Aorta (tissue), 5 donors: ENCODE data around the gene COL4A2. TPM values are rescaled to one million over a fixed set of nuclear protein-coding genes. Genes with fewer than 3 reads are reported as not detected.
A peak's percentile ranks its signal among the peaks of the same experiment; 100 is the strongest.
"Not testable (repeated sequence)": the region's sequence is repeated elsewhere in the genome, so short reads cannot be mapped to it uniquely, and the experiment has no call there.

ENCODE experiments used
- ATAC-seq: fragments of 200-7000 bp; cut with Tn5 transposase; one replicate; pipeline ENCODE4 v1.9.1; 2022; ENCODE audit warnings: moderate library complexity; ENCODE audit not compliant: low FRiP score
- DNase-seq, 2 donors: peaks; one replicate each; pipeline ENCODE4 v3.0.0-alpha.2; 2020
- H3K27ac ChIP-seq, 2 donors: one replicate each; pipeline ENCODE4 v1.5.1; 2013; ENCODE audit warnings: low read length in 2 of 2, mild to moderate bottlenecking in 2 of 2, moderate library complexity in 2 of 2, control low read depth in 1 of 2, inconsistent platforms in 1 of 2, low read depth in 1 of 2
- H3K27me3 ChIP-seq, 2 donors: one replicate each; pipeline ENCODE4 v1.6.1; 2013; ENCODE audit warnings: control low read depth in 1 of 2, low read length in 1 of 2, mild to moderate bottlenecking in 1 of 2, moderate library complexity in 1 of 2; ENCODE audit not compliant: insufficient read depth in 2 of 2, control insufficient read depth in 1 of 2
- H3K36me3 ChIP-seq, 2 donors: one replicate each; pipeline ENCODE4 v1.6.1; 2013; ENCODE audit warnings: control low read depth in 1 of 2, low read length in 1 of 2, mild to moderate bottlenecking in 1 of 2; ENCODE audit not compliant: insufficient read depth in 2 of 2, control insufficient read depth in 1 of 2
- H3K4me1 ChIP-seq, 2 donors: one replicate each; pipeline ENCODE4 v1.6.1; 2013; ENCODE audit warnings: low read length in 2 of 2, control low read depth in 1 of 2, mild to moderate bottlenecking in 1 of 2, moderate library complexity in 1 of 2; ENCODE audit not compliant: insufficient read depth in 2 of 2, control insufficient read depth in 1 of 2
- H3K4me3 ChIP-seq, 2 donors: one replicate each; pipeline ENCODE4 v1.5.1; 2013; ENCODE audit warnings: low read length in 2 of 2, control low read depth in 1 of 2, mild to moderate bottlenecking in 1 of 2
- H3K9me3 ChIP-seq: one replicate; pipeline ENCODE4 v1.6.1; 2013; ENCODE audit warnings: mild to moderate bottlenecking, low read length; ENCODE audit not compliant: control insufficient read depth
- WGBS, 2 donors: extraction: QIAGEN DNeasy Blood & Tissue Kit; methylation state at CpG; one replicate each; pipeline ENCODE4 v1.1.7; 2013; 5-methylcytosine and 5-hydroxymethylcytosine counted together
- intact Hi-C, 2 donors: fragments of 100-400 bp; cut with DNase I; formaldehyde crosslinking; loops; one replicate each; pipeline versions ENCODE4 v1.14.2 to v1.15.0; 2022
- polyA plus RNA-seq, 2 donors: library from polyadenylated mRNA; stranded (reverse); fragments of 200-250 nt; gene quantifications; one replicate each; pipeline ENCODE4 v1.2.3, GENCODE V29; 2013
- total RNA-seq, 2 donors: library from RNA; stranded (reverse); fragmentation: NEBNext Ultra II Directional; extraction: Animal tissue kit (Norgen Biotek cat#: 25700); gene quantifications; one replicate each; pipeline ENCODE4 v1.2.1, GENCODE V29; 2021
- donor health status: healthy with polysubstance abuse.
- donor health status: Bipolar disorder and iron deficiency.
- donor health status: DM: no; HTN: no; CAD: no.
- donor health status: DM: no; HTN: no; CAD: no.
- donor health status: DM: yes; HTN: yes; CAD: no.

The COL4A2 gene
- total and polyA plus RNA-seq, 4 donors, result 117 to 1,110 (median 681) TPM

GRCh38 chr13:110531671-110532083 is 224.6 kb downstream of the COL4A2 start:
- H3K27ac ChIP-seq, result no peak overlapping the region

DNA sequence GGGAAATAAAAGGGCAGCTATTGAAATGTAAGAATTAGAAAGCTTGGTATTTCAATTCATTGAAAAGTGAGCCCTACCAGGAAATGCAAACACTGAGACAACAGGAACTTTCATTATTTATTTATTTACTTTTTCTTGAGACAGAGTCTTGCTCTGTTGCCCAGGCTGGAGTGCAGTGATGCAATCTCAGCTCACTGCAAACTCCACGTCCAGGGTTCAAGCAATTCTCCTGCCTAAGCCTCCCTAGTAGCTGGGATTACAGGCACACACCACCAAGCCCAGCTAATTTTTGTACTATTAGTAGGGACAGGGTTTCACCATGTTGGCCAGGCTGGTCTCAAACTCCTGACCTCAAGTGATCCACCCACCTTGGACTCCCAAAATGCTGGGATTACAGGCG is 225.2 kb downstream of the COL4A2 start:
- ATAC-seq, H3K27me3 ChIP-seq, H3K36me3 ChIP-seq, H3K9me3 ChIP-seq, H3K4me3 ChIP-seq, H3K4me1 ChIP-seq, H3K27ac ChIP-seq, intact Hi-C loops, DNase-seq: not testable (repeated sequence)
- 77 to 80% methylated on average over 2 of the region's 2 CpGs for WGBS, 2 donors

More at GRCh38 chr13:110531671-110532083, 224.6 kb downstream of the COL4A2 start:
- DNase-seq (no peak), ATAC-seq (no peak)
- Histone ChIP-seq H3K4me3 (no peak overlapping the region), H3K27me3 (no peaks in the 10 kb centered on the region), H3K4me1 (no peaks in the 10 kb centered on the region), H3K9me3 (no peaks in the 10 kb centered on the region), H3K36me3 (no peaks in the 10 kb centered on the region)
- 88 to 90% methylated on average over 9 of the region's 9 CpGs for WGBS, 2 donors
- intact Hi-C loops, result no loop called here

DNA sequence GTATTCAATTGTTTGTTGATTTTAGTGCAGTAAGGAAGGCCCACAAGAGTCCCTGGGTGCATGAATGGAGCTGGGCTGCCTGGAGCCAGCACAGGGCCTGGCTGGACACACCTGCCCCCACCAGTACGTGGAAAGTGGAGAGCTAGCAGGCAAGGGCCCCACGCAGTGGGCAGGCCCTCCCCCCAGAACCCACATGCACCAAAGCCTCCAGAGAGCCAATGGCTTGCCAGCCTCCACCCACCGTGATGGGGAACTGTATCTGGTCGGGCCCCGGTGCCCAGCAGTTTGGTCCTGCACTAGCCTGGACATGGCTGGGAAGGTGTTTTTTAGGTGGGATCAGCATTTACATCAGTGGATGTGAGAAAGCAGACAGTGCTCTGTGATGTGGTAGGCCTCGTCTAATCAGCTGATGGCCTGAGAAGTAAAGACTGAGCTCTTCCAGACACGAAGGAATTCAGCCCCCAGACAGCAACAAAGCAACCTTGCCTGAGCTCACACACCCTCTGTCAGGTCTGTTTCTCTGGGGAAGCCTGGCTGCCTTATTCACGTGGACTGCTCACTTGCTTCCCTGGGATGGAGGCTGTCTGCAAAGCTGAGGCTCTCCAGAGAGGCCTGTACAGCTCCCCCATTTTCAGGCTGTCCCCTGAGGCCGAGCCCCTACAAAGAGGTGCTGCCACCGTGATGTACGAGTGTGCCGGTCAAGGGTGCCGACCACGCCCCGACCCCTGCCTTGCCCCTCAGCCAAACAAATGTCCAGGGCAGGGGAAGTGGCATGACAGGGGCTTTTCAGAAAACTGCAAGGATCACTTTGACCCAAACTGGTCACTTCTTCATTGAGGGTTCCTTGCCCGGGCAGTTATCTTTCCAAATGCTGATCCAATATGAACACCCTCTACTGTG is 226.9 kb downstream of the COL4A2 start:
- DNase-seq, result peak in 1 of 2 donors; percentile 46
- Histone ChIP-seq H3K4me1 (no peaks in the 10 kb centered on the region), H3K4me3 (no peak overlapping the region), H3K27ac (no peak overlapping the region), H3K9me3 (no peaks in the 10 kb centered on the region), H3K36me3 (no peaks in the 10 kb centered on the region), H3K27me3 (no peaks in the 10 kb centered on the region)
- intact Hi-C loops, result no loop called here
- WGBS, 2 donors, result 84 to 87% methylated on average over 16 of the region's 16 CpGs
- no peak for ATAC-seq

GRCh38 chr13:110535526-110535925 is 228.4 kb downstream of the COL4A2 start:
- Histone ChIP-seq H3K4me1 (no peaks in the 10 kb centered on the region), H3K27me3 (no peaks in the 10 kb centered on the region), H3K9me3 (no peaks in the 10 kb centered on the region), H3K4me3 (no peak overlapping the region), H3K36me3 (no peaks in the 10 kb centered on the region), H3K27ac (no peak overlapping the region)
- intact Hi-C loops, result no loop called here
- 85 to 87% methylated on average over 11 of the region's 11 CpGs for WGBS, 2 donors
- ATAC-seq (no peak), DNase-seq (no peak)

- intact Hi-C loops, result no loop called here
- Histone ChIP-seq H3K4me3 (no peak overlapping the region), H3K4me1 (no peaks in the 10 kb centered on the region), H3K36me3 (no peaks in the 10 kb centered on the region), H3K9me3 (no peaks in the 10 kb centered on the region), H3K27me3 (no peaks in the 10 kb centered on the region), H3K27ac (no peak overlapping the region)
- 88 to 91% methylated on average over 18 of the region's 18 CpGs for WGBS, 2 donors
- peak in 1 of 2 donors; percentile 89 for DNase-seq
- ATAC-seq, result peak; percentile 53
Measured at GRCh38 chr13:110536006-110536693, 229.1 kb downstream of the COL4A2 start.

- Histone ChIP-seq H3K27me3 (no peaks in the 10 kb centered on the region), H3K4me1 (no peaks in the 10 kb centered on the region), H3K27ac (peak overlapping the region in 1 of 2 donors; percentile 43), H3K9me3 (no peaks in the 10 kb centered on the region), H3K36me3 (no peaks in the 10 kb centered on the region), H3K4me3 (no peak overlapping the region)
- ATAC-seq (peak; percentile 62), DNase-seq (peak in 1 of 2 donors; percentile 79)
- WGBS, 2 donors, result 2 to 4% methylated on average over 5 of the region's 5 CpGs
- intact Hi-C loops, result no loop called here
Measured at GRCh38 chr13:110538632-110539031, 231.5 kb downstream of the COL4A2 start.

- Histone ChIP-seq H3K9me3 (no peaks in the 10 kb centered on the region), H3K4me3 (no peak overlapping the region), H3K27ac (peak overlapping the region in 1 of 2 donors; percentile 32), H3K27me3 (no peaks in the 10 kb centered on the region), H3K36me3 (no peaks in the 10 kb centered on the region), H3K4me1 (no peaks in the 10 kb centered on the region)
- 33 to 44% methylated on average over 5 of the region's 5 CpGs for WGBS, 2 donors
- no peak for ATAC-seq
- intact Hi-C loops, result no loop called here
- no peak for DNase-seq
Measured at GRCh38 chr13:110539894-110540293, 232.8 kb downstream of the COL4A2 start.

- Histone ChIP-seq H3K9me3 (no peaks in the 10 kb centered on the region), H3K36me3 (no peaks in the 10 kb centered on the region), H3K4me1 (no peaks in the 10 kb centered on the region), H3K27ac (peak overlapping the region; percentile 49 to 52), H3K4me3 (no peak overlapping the region), H3K27me3 (no peaks in the 10 kb centered on the region)
- DNase-seq, result peak in 1 of 2 donors; percentile 57
- intact Hi-C loops, result no loop called here
- WGBS, 2 donors, result 56 to 58% methylated on average over 15 of the region's 15 CpGs
- ATAC-seq, result no peak
Measured at GRCh38 chr13:110540871-110541525, 233.9 kb downstream of the COL4A2 start.
